ENCODE data around the gene AOPEP.

Gene AOPEP

GRCh38 chr9:94714494-94714893 lies 12.0 kb upstream of the AOPEP start:
- DNase-seq (ENCODE audit: low spot score): no peak

DNA sequence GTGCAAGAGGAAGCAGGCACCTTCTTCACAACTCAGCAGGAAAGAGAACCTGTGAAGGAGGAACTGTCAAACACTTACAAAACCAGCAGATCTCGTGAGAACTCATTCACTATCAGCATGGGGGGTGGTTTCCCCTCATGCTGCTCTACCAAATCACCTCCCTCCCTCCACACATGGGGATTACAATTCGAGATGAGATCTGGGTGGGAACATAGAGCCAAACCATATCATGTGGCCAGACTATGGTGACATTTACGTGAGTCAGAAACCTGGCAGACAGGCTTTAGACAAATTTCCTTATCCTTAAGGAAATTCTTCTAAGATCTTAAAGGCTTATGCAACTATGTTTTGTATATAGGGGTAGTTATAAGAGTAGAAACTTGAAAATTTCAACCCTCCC lies 8.7 kb upstream of the AOPEP start:
- DNase-seq (ENCODE audit: low spot score): no peak

DNA sequence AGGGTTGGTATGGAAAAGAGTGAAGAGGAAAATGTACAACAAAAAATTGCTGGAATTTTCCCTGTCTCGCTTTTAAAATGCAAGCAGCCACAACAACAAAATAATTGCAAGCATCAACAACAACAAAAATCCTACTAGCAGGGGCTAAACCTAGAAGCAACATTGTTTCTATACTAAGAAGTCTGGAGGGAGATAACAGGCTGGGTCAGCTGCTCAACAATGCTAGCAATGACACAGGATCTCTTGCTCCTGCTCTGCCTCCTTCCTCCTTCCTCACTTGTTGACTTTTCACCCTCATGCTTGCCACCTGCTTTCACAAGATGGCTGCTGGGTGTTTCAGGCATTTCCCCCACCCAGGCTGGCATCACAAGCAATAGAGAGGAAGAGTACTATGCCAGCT lies 7.6 kb upstream of the AOPEP start:
- no peak for DNase-seq (ENCODE audit: low spot score)

- DNase-seq (ENCODE audit: low spot score): no peak
Measured at GRCh38 chr9:94719878-94720277, 6.6 kb upstream of the AOPEP start.

DNA sequence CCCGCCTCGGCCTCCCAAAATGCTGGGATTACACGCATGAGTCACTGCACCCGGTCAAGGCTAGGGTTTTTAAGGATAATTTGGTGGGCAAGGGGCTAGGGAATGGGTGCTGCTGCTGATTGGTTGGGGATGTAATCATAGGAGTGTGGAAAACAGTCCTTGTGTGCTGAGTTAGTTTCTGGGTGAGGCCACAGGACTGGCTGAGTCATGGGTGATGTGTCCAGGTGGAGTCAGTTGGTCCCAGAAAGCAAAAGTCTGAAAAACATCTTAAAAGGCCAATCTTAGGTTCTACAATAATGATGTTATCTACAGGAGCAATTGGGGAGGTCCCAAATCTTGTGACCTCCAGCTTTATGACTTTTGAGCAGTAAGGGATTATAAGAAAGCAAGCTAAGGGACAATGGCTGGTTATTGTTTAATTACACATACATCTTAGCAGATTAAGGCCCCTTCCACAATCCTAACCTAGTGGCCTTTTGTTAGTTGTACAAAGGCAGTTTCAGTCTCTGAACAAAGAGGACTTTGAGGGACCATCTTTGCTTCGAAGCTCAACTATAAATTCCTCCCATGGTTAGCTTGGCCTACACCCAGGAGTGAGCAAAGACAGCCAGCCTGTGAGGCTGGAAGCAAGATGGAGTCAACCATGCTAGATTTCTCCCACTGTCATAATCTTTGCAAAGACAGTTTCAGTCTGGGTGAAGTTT lies 5.5 kb upstream of the AOPEP start:
- no peak for DNase-seq (ENCODE audit: low spot score)

GRCh38 chr9:94721754-94722153 lies 4.7 kb upstream of the AOPEP start:
- DNase-seq (ENCODE audit: low spot score): no peak

GRCh38 chr9:94725293-94725692 lies 1.2 kb upstream of the AOPEP start:
- DNase-seq (ENCODE audit: low spot score): no peak

DNA sequence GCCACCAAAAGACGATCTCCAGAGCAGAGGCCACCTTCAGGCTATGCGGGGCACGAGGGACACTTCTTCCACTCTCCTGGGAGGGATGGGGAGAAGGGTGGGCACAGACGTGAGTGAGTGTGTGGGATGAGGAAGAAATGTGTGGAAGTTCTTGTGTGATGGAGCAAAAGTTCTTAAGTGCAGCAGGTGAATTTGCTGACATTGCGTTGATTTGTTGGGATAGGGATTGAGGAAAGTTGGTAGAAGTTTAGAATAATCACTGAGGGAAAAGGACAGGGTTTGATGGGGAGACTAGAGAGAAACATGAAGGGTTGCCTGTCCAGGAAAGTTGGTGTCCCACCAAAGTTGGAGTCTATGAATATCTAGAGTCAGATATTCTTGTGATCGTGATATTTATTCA lies 2.2 kb downstream of the AOPEP start:
- DNase-seq (ENCODE audit: low spot score): no peak

DNA sequence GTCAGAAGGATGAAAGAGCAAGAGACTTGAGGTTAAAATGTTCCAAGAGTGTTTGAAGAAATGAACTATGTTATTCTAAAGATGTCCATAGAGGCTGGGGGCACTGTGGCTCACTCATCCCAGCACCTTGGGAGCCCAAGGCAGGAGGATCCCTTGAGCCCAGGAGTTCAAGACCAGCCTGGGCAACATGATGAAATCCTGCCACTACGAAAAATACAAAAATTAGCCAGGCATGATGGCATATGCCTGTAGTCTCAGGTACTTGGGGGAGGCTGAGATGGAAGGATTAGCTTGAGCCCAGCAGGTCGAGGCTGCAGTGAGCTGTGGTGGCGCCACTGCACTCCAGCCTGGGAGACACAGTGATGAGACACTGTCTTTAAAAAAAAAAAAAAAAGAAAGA lies 2.7 kb downstream of the AOPEP start:
- no peak for DNase-seq (ENCODE audit: low spot score)

DNA sequence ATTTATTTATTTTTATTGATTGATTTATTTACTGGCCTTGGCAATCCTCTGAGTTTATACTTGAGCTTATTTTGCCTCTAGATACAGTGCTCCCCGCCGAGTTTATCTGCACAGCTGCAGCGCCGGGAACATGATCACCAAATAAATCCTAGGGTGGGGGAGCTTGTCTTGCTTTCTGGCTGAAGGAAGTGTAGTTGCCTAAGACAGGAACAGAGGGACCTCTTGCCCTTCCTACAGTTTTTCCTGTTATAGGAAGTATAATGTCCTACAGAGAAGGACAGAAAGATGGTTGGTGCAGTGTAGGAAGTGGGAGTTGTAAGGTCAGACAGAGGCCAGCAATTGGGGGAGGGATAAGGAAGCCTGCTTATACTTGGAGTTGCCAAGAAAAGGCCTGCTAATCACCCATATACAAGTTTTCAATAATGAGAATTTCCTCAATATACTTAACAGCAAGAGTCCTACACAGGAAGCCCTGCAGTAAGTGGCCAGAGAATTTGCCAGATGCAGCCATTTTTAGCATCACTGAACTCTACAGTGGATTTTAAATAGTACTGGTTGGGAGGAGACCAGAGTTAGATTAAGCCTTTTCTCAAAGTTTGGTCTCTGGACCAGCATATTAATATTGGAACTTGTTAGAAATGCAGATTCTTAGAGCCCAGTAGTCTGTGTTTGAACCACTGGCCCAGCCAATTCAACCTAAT lies 7.7 kb downstream of the AOPEP start:
- DNase-seq (ENCODE audit: low spot score): no peak

DNA sequence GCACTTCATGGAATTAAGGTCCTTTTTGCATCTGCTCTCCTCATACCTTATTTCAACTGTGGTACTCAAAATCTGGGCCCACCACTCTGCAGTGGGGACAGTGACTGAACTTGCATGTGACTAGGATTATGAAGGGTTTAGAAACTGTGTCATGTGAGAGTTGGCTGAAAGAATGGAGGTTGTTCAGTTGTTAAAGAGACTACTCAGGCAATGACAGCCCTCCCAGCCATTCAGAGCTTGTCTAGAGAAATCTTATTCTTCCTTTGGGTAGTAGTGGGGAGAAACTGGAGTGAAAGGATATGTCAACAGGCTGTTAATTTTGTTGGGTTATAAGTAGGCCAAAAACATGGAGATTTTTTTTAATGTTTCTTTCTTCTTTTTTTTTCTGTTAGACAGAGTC lies 10.3 kb downstream of the AOPEP start:
- no peak for DNase-seq (ENCODE audit: low spot score)

DNA sequence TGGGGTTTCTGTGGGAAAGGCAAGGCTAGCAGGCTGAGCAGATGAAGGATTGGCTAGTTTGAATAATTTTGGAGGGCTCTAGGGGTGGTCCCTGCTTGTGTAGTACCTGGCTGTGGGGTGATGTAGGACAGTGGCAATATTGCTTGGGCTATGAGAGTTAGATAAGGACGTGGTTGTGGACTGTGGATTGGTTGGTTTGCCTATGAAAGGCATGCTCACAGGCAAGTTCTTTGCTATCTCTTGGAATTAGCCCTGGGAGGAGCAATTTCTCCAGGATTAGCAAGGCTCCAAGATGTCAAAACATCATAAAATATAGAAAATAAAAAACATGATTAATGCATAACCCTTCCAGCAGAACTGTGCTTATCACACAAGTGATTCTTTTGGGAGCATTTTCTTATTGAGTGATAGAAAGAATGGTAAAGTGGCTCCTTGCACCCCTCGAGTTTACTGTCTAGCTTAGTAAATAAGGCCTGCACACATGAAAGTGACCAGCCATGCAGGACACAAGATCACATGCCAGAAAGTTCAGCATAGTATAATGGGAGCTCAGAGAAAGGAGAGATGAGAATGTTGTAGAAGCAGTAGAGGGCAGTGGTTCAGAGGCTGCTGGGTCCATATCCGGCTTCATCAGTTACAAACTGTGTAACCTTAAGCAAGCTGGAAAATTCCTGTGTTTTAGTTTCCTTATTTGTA lies 13.8 kb downstream of the AOPEP start:
- no peak for DNase-seq (ENCODE audit: low spot score)

GRCh38 chr9:94741866-94742265 lies 15.4 kb downstream of the AOPEP start:
- no peak for DNase-seq (ENCODE audit: low spot score)

DNA sequence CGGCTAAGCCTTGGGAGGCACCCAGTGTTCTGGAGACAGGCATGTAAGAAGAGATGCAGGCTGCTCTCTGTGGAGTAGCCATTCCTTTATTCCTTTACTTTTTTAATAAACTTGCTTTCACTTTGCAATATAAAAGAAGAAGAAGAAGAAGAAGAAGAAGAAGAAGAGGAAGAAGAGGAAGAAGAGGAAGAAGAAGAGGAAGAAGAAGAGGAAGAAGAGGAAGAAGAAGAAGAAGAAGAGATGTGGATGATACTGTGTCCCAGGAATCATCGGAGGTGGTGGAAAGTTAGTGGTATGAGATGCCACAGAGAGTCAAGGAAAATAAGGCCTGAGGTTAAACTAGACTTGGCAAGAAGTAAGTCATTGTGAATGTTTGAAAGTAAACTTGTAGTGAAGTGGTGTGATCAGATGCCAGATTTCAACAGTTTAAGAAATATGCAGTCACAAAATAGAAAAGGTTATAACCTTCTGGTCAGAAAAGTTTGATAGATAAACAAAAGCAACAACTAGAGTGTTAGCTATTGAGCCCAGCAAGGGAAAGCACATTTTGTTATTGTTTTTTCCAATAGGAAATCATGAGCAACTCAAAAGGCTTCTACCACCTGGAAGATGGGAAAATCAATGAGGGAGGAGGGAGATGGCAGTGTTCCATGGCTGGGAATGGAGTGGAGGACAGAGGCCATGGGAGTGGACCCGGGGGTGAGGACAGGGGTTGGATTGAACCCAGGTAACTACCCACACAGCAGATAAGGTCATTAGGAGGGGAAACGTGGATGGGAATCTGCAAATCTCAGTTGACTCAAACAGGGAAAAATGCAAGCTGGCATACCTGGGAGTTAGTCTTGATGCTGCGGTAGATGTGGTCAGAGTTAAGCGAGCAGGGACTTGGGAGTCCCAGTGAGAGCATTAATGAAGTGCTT lies 16.8 kb downstream of the AOPEP start:
- DNase-seq (ENCODE audit: low spot score): no peak

- DNase-seq (ENCODE audit: low spot score): no peak
Measured at GRCh38 chr9:94745806-94746540, 19.5 kb downstream of the AOPEP start.

- DNase-seq (ENCODE audit: low spot score): peak; percentile 34
Measured at GRCh38 chr9:94746541-94747370, 20.3 kb downstream of the AOPEP start.

DNA sequence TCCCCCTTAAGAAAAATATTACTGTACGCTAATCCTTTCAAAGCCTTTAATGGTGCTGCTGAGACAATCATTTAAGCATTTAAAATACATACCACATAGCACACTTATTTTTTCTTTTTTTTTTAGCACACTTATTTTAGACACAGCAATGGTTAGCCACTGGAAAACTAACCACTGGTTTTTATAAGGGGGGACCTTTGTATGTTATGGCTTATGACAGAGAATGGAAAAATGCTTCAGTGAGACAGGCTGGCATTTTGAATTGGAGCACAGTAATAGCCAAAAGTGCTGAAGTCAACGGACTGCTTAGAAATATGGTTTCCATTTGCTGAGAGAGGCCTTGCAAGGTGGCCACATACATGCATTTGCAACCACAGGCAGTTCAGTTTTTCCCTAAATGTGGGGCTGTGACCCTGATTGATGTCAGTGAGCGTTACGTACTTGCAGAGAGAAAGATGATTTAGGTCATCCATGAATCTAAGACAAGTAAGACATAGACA lies 28.5 kb downstream of the AOPEP start:
- no peak for DNase-seq (ENCODE audit: low spot score)

- no peak for DNase-seq (ENCODE audit: low spot score)
Measured at GRCh38 chr9:94757158-94757557, 30.7 kb downstream of the AOPEP start.

DNA sequence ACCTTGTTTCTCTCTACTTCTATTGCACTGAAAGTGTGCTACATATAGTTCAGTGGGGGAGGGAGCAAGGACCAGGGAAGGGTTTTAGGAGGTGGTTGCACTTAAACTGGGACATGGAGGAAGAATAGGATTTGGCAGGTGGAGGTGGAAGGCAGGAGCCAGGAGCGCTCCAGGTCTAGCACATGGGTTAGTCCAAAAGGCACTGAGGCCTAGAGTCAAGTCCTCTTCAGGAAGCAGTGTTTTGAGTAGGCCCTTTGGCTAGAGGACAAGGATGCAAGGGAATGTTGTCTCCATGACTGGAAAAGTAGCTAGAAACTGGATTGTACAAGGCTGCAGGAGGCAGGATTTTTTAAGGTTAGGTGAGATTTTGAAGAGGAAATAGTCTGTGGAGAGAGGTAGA lies 31.5 kb downstream of the AOPEP start:
- DNase-seq (ENCODE audit: low spot score): no peak

DNA sequence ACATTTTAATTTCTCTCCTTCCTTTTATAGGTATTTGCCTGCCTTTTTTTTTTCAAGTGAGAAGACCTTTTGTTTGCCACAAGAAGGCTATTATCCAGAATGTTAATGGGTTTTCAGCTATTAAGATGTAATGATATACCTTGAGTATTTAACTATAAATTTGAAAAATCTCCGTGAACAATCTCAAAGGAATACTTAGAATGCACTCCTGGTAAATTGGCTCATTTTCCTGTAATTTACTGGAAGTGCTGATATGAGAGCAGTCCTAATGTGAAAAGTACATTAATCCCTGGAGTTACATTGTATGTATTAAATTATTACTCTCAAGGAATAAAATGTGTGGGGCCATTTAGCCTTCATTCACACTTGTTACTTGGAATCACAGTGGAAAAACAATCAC lies 32.4 kb downstream of the AOPEP start:
- no peak for DNase-seq (ENCODE audit: low spot score)
